GM12878 (cell line): ENCODE results near the gene PALD1. TPM values are rescaled to one million over a fixed set of nuclear protein-coding genes. Genes with fewer than 3 reads are reported as not detected.

Source experiments
- ATAC-seq: fragments of 200-7000 bp; cut with Tn5 transposase; 3 replicates; pipeline ENCODE4 v1.9.1; 2020; ENCODE audit warnings: mild to moderate bottlenecking, moderate library complexity
- BruUV-seq: library from RNA; stranded (reverse); fragments of 400-500 nt; replicated peaks from 2 replicates; lab custom pipeline; 2021; lab: Mats Ljungman, UMichigan
- CTCF ChIA-PET: fragments of 300-600 bp; sonication (Branson Sonifier 250); formaldehyde crosslinking; extraction: SDS; loops from one replicate; lab custom pipeline; 2021; ENCODE audit warnings: inconsistent platforms; lab: Yijun Ruan, JAX
- POLR2A ChIA-PET: fragments of 350-600 bp; formaldehyde crosslinking; extraction: SDS; loops from one replicate; lab custom pipeline; 2021; ENCODE audit warnings: inconsistent platforms; lab: Charles Lee
- RAD21 ChIA-PET: fragments of 300-600 bp; sonication (Branson Sonifier 250); formaldehyde crosslinking; loops from one replicate; lab custom pipeline; 2023; ENCODE audit warnings: antibody characterized with exemption; ENCODE audit not compliant: unreplicated experiment; lab: Charles Lee
- SMC1A ChIA-PET: fragments of 300-600 bp; sonication (Branson Sonifier 250); formaldehyde crosslinking; loops from one replicate; lab custom pipeline; 2023; ENCODE audit not compliant: unreplicated experiment, uncharacterized antibody; lab: Charles Lee
- DNase-seq: peaks from one replicate; pipeline ENCODE4 v3.0.0-alpha.2; 2011; ENCODE audit warnings: low read depth, low spot score
- FAIRE-seq: peaks from 3 replicates; lab custom pipeline; 2011; peaks lifted over from hg19 to GRCh38; lab: Jason Lieb, UNC
- H2AFZ ChIP-seq: 2 replicates; pipeline ENCODE4 v1.6.0; 2011; ENCODE audit warnings: low read depth, low read length, control low read depth; ENCODE audit not compliant: control insufficient read depth
- H3K27ac ChIP-seq: 2 replicates; pipeline ENCODE4 v1.5.1; 2011; ENCODE audit warnings: control low read depth; ENCODE audit not compliant: control insufficient read depth, insufficient read depth
- H3K27me3 ChIP-seq, 2 experiments: replicated peaks in 1 of 2; 2 replicates each; pipeline versions ENCODE4 v1.6.0 to v1.6.1; 2011; ENCODE audit warnings: low read length in 1 of 2; ENCODE audit not compliant: control insufficient read depth in 2 of 2, insufficient read depth in 2 of 2
- H3K36me3 ChIP-seq, 2 experiments: 2 replicates each; pipeline ENCODE4 v1.5.1; 2011; ENCODE audit warnings: low read length in 1 of 2; ENCODE audit not compliant: control insufficient read depth in 2 of 2, insufficient read depth in 2 of 2
- H3K4me1 ChIP-seq: 2 replicates; pipeline ENCODE4 v1.6.1; 2011; ENCODE audit warnings: mild to moderate bottlenecking, low read length, moderate library complexity, mixed read lengths; ENCODE audit not compliant: control insufficient read depth, insufficient read depth
- H3K4me2 ChIP-seq: 2 replicates; pipeline ENCODE4 v1.6.0; 2011; ENCODE audit warnings: control low read depth; ENCODE audit not compliant: control insufficient read depth, insufficient read depth
- H3K4me3 ChIP-seq: fragments of 200-600 bp; sonication (generic); 2 replicates; pipeline ENCODE4 v1.5.1; 2016
- H3K79me2 ChIP-seq: 2 replicates; pipeline ENCODE4 v1.6.0; 2011; ENCODE audit warnings: low read length; ENCODE audit not compliant: control insufficient read depth, insufficient read depth
- H3K9ac ChIP-seq: 2 replicates; pipeline ENCODE4 v1.8.0; 2011; ENCODE audit warnings: low read length, control low read depth, mixed read lengths; ENCODE audit not compliant: control insufficient read depth, insufficient read depth
- H3K9me3 ChIP-seq: replicated peaks from 3 replicates; pipeline ENCODE4 v1.5.1; 2011; ENCODE audit warnings: mild to moderate bottlenecking, low read length; ENCODE audit not compliant: control insufficient read depth, insufficient read depth
- H4K20me1 ChIP-seq: 2 replicates; pipeline ENCODE4 v1.6.0; 2011; ENCODE audit not compliant: control insufficient read depth, insufficient read depth
- BCL11A ChIP-seq: IDR thresholded peaks from 2 replicates; pipeline ENCODE4 v1.6.1; 2011; ENCODE audit warnings: low read depth, low read length
- DPF2 ChIP-seq: fragments of 450-650 bp; IDR thresholded peaks from 2 replicates; pipeline ENCODE4 v1.6.1; 2017; ENCODE audit warnings: mild to moderate bottlenecking
- ESRRA ChIP-seq: IDR thresholded peaks from 2 replicates; pipeline ENCODE4 v1.6.1; 2012; ENCODE audit warnings: mild to moderate bottlenecking, low read length, improper control_type of control experiment
- NBN ChIP-seq: fragments of 450-650 bp; IDR thresholded peaks from 2 replicates; pipeline ENCODE4 v1.6.1; 2016
- RUNX3 ChIP-seq: IDR thresholded peaks from 2 replicates; pipeline ENCODE4 v1.6.1; 2012; ENCODE audit warnings: low read length, inconsistent platforms
- SPI1 ChIP-seq: IDR thresholded peaks from 2 replicates; pipeline ENCODE4 v1.6.1; 2011; ENCODE audit warnings: low read depth, mild to moderate bottlenecking, low read length, moderate library complexity, borderline replicate concordance; ENCODE audit not compliant: insufficient read depth
- SREBF1 ChIP-seq: IDR thresholded peaks from 2 replicates; pipeline ENCODE4 v1.6.1; 2012; ENCODE audit warnings: mild to moderate bottlenecking, low read length
- WGBS: methylation state at CpG from one replicate; pipeline ENCODE4 v1.1.6; 2016; ENCODE audit warnings: low lambda C conversion rate; ENCODE audit not compliant: insufficient replicate concordance, insufficient coverage; ENCODE audit errors: missing lambda C conversion rate; 5-methylcytosine and 5-hydroxymethylcytosine counted together
- in situ Hi-C: fragments of 300-500 bp; cut with MboI; formaldehyde crosslinking; loops from 9 replicates; pipeline ENCODE4 v1.14.3; 2018; ENCODE audit warnings: mixed read lengths
- intact Hi-C: fragments of 100-400 bp; cut with micrococcal nuclease; formaldehyde crosslinking; loops from one replicate; pipeline ENCODE4 v1.14.2; 2022; ENCODE audit not compliant: unreplicated experiment
- polyA plus RNA-seq, 11 experiments: library from polyadenylated mRNA; depleted of rRNA in 4 of 11; unstranded in 6 of 11; stranded (reverse) in 5 of 11; fragments of >200 nt; fragmentation: Nextera tagmentation in 4 of 11; fragmentation: Illumina TruSeq in 1 of 11; extraction: Ambion mirVana in 4 of 11; extraction: Trizol in 1 of 11; gene quantifications; 1 replicate in 1 of 11; 2 replicates in 10 of 11; pipeline versions ENCODE4 v1.2.1 to v1.2.3, GENCODE V29; 2011 to 2016; ENCODE audit warnings: inconsistent platforms in 2 of 11, missing spikeins in 2 of 11, low read depth in 1 of 11
- total RNA-seq, 4 experiments: library from RNA; depleted of rRNA in 3 of 4; stranded (reverse); fragments of >200 nt in 3 of 4; fragmentation: Illumina TruSeq in 1 of 4; extraction: Trizol in 1 of 4; gene quantifications; 2 replicates each; pipeline versions ENCODE4 v1.2.1 to v1.2.3, GENCODE V29; 2013 to 2021
- TF ChIP-seq, protein P1 (sequence below): IDR thresholded peaks from 2 replicates; pipeline ENCODE4 v1.6.1; 2011; ENCODE audit warnings: borderline replicate concordance, low read depth, mild to moderate bottlenecking, moderate library complexity, mixed read lengths, low read length; ENCODE audit not compliant: insufficient read depth; ENCODE audit errors: extremely low read length

Gene PALD1
- total and polyA plus RNA-seq, 10 of the 15 experiments (the other 5 are each of a cell fraction or from before 2014, with no cell fraction given) = 0.43 to 20.9 (median 9.0) TPM

- ATAC-seq (peak; percentile 39), FAIRE-seq (no peak), DNase-seq (no peak)
- 0 out of 2 replicates have a peak, but pooled peaks have one; percentile 4 for TF ChIP-seq NBN
- TF ChIP-seq ESRRA = no peak
- TF ChIP-seq DPF2 = 0 out of 2 replicates have a peak, but pooled peaks have one; percentile 21
- TF ChIP-seq SREBF1 = no peak
- no peak for TF ChIP-seq BCL11A
- TF ChIP-seq RUNX3 = peak; percentile 67
- peak; percentile 6; the same call in 1 of the 2 replicates for TF ChIP-seq SPI1
- TF ChIP-seq, protein P1, sequence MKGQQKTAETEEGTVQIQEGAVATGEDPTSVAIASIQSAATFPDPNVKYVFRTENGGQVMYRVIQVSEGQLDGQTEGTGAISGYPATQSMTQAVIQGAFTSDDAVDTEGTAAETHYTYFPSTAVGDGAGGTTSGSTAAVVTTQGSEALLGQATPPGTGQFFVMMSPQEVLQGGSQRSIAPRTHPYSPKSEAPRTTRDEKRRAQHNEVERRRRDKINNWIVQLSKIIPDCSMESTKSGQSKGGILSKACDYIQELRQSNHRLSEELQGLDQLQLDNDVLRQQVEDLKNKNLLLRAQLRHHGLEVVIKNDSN = no peak
- Histone ChIP-seq H2AFZ (no peak overlapping the region), H3K9ac (no peak overlapping the region), H3K4me3 (no peak overlapping the region), H3K27ac (no peak overlapping the region), H3K36me3 (no peaks in the 10 kb centered on the region), H3K4me1 (peaks cover 47% of the 10 kb centered on the region), H3K79me2 (peaks cover 24% of the 10 kb centered on the region), H3K27me3 (no peaks in the 10 kb centered on the region; a peak in 1 of 4 replicates), H3K4me2 (no peak overlapping the region; the same call in 1 of the 2 replicates), H3K9me3 (no peaks in the 10 kb centered on the region), H4K20me1 (no peaks in the 10 kb centered on the region)
- BruUV-seq = no TSS peak
- in situ Hi-C loops (no loop called here), intact Hi-C loops (no loop called here)
- ChIA-PET RAD21 (interaction anchor here (0.6 to 2.7 kb wide), 5 partner anchors 14 to 37 kb away, joined by 3 to 27 read pairs (median 10); no protein-coding TSS in a partner anchor), CTCF (interaction anchor here (1.0 to 3.2 kb wide), 5 partner anchors 12 to 20 kb away, joined by 3 to 25 read pairs (median 6); no protein-coding TSS in a partner anchor), SMC1A (interaction anchor here (0.7 to 2.9 kb wide), 9 partner anchors 14 to 102 kb away, joined by 3 to 16 read pairs (median 3); no protein-coding TSS in a partner anchor), POLR2A (interaction anchor here (0.7 to 7.7 kb wide), 3 partner anchors 18 to 73 kb away, joined by 3 to 38 read pairs (median 3); partner anchors contain the start of gene EIF4EBP2)
- WGBS = 32% methylated on average over 7 of the region's 7 CpGs
These were observed 2.1 kb upstream of the PALD1 start for GRCh38 chr10:70476249-70477035.
